Type B pancreatic cell (in vitro differentiated cells): Measurements from ENCODE around the gene ADM2. TPM values are rescaled to one million over a fixed set of nuclear protein-coding genes. Genes with fewer than 3 reads are reported as not detected.
"Not testable (repeated sequence)": the region's sequence is repeated elsewhere in the genome, so short reads cannot be mapped to it uniquely, and the experiment has no call there.

Source experiments
- DNase-seq: peaks from one replicate; pipeline ENCODE4 v3.0.0; 2021; ENCODE audit warnings: mixed read lengths; ENCODE audit not compliant: unreplicated experiment; ENCODE audit errors: extremely low spot score
- H3K27ac Mint-ChIP-seq: 2 replicates; pipeline ENCODE4 v1.8.0; 2021; ENCODE audit warnings: mild to moderate bottlenecking, mixed read lengths
- H3K27me3 Mint-ChIP-seq: 2 replicates; pipeline ENCODE4 v1.8.0; 2021; ENCODE audit warnings: mixed read lengths
- H3K36me3 Mint-ChIP-seq: 2 replicates; pipeline ENCODE4 v1.8.0; 2021; ENCODE audit warnings: mixed read lengths
- H3K4me1 Mint-ChIP-seq: one replicate; pipeline ENCODE4 v1.8.0; 2021; ENCODE audit warnings: mixed read lengths; ENCODE audit not compliant: unreplicated experiment
- H3K4me3 Mint-ChIP-seq: 2 replicates; pipeline ENCODE4 v1.8.0; 2021; ENCODE audit warnings: mild to moderate bottlenecking, mixed read lengths
- H3K9me3 Mint-ChIP-seq: 2 replicates; pipeline ENCODE4 v1.8.0; 2021; ENCODE audit warnings: mixed read lengths
- CTCF ChIP-seq: fragments of 200-600 bp; sonication (generic); conservative IDR thresholded peaks from 2 replicates; pipeline ENCODE4 v1.5.0; 2021; ENCODE audit warnings: antibody characterized with exemption, mild to moderate bottlenecking
- total RNA-seq: library from RNA; stranded (reverse); gene quantifications from 2 replicates; pipeline ENCODE4 v1.2.1, GENCODE V29; 2021; ENCODE audit warnings: low replicate concordance

Gene ADM2
- total RNA-seq, 1 donor from 2014 or later = 2.6 TPM

- Mint-ChIP-seq H3K27ac (no peak overlapping the region), H3K9me3 (no peaks in the 10 kb centered on the region), H3K4me3 (no peak overlapping the region), H3K27me3 (no peaks in the 10 kb centered on the region), H3K36me3 (peaks cover 8% of the 10 kb centered on the region), H3K4me1 (no peaks in the 10 kb centered on the region)
- DNase-seq = no peak
- no peak for TF ChIP-seq CTCF
Observed at GRCh38 chr22:50516068-50516467, 34.7 kb downstream of the ADM2 start.

DNA sequence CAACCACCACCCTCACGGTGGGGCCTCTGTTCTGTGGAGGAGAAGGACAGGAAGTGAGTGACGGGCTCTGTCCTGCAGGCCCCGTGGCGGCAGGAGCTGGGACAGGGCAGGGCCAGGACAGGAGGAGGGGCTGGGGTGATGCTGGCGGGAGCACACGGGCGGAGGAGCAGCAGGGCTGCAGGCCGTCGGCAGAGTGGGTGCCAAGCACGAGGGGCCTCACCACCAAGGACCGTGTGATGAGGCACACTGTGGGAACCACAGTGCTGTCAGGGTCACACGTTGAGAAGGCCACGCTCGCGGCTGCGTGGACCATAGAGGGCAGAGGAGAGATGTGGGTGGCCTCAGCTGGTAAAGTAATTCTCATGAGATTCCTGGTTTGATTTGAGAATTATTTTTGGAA lies 35.5 kb downstream of the ADM2 start:
- TF ChIP-seq CTCF = no peak
- H3K4me1 Mint-ChIP-seq = no peaks in the 10 kb centered on the region
- H3K27ac Mint-ChIP-seq = no peak overlapping the region
- H3K27me3 Mint-ChIP-seq = no peaks in the 10 kb centered on the region
- H3K4me3 Mint-ChIP-seq = no peak overlapping the region
- H3K9me3 Mint-ChIP-seq = no peaks in the 10 kb centered on the region
- DNase-seq = no peak
- peaks cover 8% of the 10 kb centered on the region for H3K36me3 Mint-ChIP-seq

DNA sequence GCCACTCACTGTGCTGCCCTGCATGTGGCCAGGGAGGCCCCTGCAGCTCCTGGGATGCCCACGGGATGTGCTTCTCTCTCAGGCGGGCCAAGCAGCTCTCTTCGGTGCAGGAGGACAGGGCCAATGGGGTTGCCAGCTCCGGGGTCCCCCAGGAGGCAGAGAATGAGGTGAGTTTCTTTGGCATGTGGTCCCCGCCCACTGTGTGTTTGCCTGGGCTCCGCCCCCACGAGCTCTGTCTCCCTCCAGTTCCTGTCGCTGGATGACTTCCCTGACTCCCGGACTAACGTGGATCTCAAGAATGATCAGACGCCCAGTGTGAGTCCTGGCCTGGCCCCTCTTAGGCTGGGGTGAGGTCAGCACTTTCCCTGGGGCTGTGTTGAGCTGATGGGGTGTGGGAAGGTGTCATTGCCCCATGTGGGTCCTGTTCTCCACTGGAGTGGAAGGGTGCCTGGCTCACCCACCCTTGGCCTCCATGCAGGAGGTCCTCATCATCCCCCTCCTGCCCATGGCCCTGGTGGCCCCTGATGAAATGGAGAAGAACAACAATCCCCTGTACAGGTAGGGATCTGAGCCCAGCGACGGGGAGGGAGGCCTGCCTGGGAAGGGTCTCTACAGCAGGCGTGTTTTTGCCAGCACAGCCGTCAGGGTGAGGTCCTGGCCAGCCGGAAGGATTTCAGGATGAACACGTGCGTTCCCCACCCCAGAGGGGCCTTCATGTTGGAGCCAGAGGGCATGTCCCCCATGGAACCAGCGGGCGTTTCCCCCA lies 36.3 kb downstream of the ADM2 start:
- no peaks in the 10 kb centered on the region for H3K9me3 Mint-ChIP-seq
- H3K36me3 Mint-ChIP-seq = peaks cover 8% of the 10 kb centered on the region
- DNase-seq = no peak
- H3K4me1 Mint-ChIP-seq = no peaks in the 10 kb centered on the region
- no peak overlapping the region for H3K27ac Mint-ChIP-seq
- no peaks in the 10 kb centered on the region for H3K27me3 Mint-ChIP-seq
- no peak for TF ChIP-seq CTCF
- no peak overlapping the region for H3K4me3 Mint-ChIP-seq

- Mint-ChIP-seq H3K36me3 (peaks cover 8% of the 10 kb centered on the region), H3K4me1 (no peaks in the 10 kb centered on the region), H3K4me3 (no peak overlapping the region), H3K9me3 (no peaks in the 10 kb centered on the region), H3K27ac (no peak overlapping the region), H3K27me3 (no peaks in the 10 kb centered on the region)
- no peak for TF ChIP-seq CTCF
- no peak for DNase-seq
Observed at GRCh38 chr22:50518606-50519005, 37.3 kb downstream of the ADM2 start.

- TF ChIP-seq CTCF = no peak
- no peak for DNase-seq
- H3K27me3 Mint-ChIP-seq = no peaks in the 10 kb centered on the region
- H3K36me3 Mint-ChIP-seq = peaks cover 8% of the 10 kb centered on the region
- H3K27ac Mint-ChIP-seq = no peak overlapping the region
- H3K9me3 Mint-ChIP-seq = no peaks in the 10 kb centered on the region
- H3K4me3 Mint-ChIP-seq = no peak overlapping the region
- no peaks in the 10 kb centered on the region for H3K4me1 Mint-ChIP-seq
Observed at GRCh38 chr22:50519151-50519550, 37.8 kb downstream of the ADM2 start.

GRCh38 chr22:50520184-50520583 lies 38.8 kb downstream of the ADM2 start:
- not testable (repeated sequence) for DNase-seq, H3K4me3 Mint-ChIP-seq, H3K4me1 Mint-ChIP-seq, H3K36me3 Mint-ChIP-seq, H3K9me3 Mint-ChIP-seq, H3K27ac Mint-ChIP-seq, H3K27me3 Mint-ChIP-seq
